ENCODE measurements around the gene LLGL1.

Gene LLGL1

DNA sequence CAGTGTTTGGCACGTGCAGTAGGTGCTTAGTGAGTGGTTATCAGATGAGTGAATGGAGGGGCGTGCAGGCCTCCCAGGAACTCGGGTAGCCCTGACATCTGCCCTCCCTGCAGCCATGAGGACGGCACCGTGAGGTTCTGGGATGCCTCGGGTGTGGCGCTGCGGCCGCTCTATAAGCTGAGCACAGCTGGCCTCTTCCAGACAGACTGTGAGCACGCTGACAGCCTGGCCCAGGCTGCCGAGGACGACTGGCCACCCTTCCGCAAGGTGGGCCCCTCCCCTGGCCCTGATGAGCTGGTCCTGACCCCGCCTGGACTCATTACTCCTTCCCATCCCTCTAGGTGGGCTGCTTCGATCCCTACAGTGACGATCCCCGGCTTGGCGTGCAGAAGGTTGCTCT lies 11.1 kb downstream of the LLGL1 start:
- TF ChIP-seq, protein P1, sequence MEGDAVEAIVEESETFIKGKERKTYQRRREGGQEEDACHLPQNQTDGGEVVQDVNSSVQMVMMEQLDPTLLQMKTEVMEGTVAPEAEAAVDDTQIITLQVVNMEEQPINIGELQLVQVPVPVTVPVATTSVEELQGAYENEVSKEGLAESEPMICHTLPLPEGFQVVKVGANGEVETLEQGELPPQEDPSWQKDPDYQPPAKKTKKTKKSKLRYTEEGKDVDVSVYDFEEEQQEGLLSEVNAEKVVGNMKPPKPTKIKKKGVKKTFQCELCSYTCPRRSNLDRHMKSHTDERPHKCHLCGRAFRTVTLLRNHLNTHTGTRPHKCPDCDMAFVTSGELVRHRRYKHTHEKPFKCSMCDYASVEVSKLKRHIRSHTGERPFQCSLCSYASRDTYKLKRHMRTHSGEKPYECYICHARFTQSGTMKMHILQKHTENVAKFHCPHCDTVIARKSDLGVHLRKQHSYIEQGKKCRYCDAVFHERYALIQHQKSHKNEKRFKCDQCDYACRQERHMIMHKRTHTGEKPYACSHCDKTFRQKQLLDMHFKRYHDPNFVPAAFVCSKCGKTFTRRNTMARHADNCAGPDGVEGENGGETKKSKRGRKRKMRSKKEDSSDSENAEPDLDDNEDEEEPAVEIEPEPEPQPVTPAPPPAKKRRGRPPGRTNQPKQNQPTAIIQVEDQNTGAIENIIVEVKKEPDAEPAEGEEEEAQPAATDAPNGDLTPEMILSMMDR (IDR thresholded peaks at IDR 0.05; ENCODE audit: borderline replicate concordance, insufficient read depth, low read depth, low read length): no peak
- no peak overlapping the region for H3K4me3 ChIP-seq (ENCODE audit: low read depth, low read length)

DNA sequence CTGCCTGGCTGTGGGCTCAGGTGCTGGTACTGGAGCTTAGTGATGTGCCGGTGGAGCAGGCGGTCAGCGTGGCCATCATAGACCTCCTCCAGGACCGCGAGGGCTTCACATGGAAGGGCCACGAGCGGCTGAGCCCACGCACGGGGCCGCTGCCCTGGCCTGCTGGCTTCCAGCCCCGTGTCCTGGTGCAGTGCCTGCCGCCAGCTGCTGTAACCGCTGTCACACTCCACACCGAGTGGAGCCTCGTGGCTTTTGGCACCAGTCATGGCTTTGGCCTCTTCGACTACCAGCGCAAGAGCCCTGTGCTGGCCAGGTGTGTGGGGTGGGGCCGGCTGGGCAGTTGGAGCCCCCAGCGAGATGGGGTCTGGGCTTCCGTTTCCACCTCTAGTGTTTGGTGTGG lies 12.0 kb downstream of the LLGL1 start:
- no peak overlapping the region for H3K4me3 ChIP-seq (ENCODE audit: low read depth, low read length)
- TF ChIP-seq, protein P1 (IDR thresholded peaks at IDR 0.05; ENCODE audit: borderline replicate concordance, insufficient read depth, low read depth, low read length): no peak

DNA sequence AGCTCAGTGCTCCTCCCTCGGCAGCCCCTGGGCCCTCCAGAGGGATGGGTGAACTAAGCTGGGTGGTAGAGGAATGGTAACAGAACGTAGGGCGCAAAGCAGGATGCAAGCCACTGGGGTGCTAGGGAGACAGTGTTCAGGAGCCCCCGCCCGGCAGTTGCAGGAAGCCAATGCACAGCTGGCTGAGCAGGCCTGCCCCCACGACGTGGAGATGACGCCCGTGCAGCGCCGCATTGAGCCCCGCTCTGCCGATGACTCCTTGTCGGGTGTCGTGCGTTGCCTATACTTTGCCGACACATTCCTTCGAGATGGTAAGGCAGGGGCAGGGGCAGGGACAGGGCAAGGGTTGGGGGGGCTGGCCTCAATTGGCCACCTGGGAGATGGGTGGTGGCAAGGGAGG lies 12.9 kb downstream of the LLGL1 start:
- TF ChIP-seq, protein P1 (IDR thresholded peaks at IDR 0.05; ENCODE audit: borderline replicate concordance, insufficient read depth, low read depth, low read length): no peak

DNA sequence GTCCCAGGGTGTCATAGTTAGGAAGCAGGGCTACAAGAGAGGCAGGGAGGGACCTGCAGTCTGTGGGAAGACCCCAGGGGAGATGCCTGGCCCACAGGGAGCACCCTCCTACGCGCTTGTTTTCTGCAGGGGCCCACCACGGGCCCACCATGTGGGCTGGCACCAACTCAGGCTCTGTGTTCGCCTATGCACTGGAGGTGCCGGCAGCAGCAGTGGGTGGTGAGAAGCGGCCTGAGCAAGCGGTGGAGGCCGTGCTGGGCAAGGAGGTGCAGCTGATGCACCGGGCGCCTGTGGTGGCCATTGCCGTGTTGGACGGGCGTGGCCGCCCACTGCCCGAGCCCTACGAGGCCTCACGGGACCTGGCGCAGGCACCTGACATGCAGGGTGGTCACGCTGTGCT lies 15.0 kb downstream of the LLGL1 start:
- TF ChIP-seq, protein P1 (IDR thresholded peaks at IDR 0.05; ENCODE audit: borderline replicate concordance, insufficient read depth, low read depth, low read length): no peak

More for the DNA sequence above, 12.9 kb downstream of the LLGL1 start:
- no peak overlapping the region for H3K4me3 ChIP-seq (ENCODE audit: low read depth, low read length)

DNA sequence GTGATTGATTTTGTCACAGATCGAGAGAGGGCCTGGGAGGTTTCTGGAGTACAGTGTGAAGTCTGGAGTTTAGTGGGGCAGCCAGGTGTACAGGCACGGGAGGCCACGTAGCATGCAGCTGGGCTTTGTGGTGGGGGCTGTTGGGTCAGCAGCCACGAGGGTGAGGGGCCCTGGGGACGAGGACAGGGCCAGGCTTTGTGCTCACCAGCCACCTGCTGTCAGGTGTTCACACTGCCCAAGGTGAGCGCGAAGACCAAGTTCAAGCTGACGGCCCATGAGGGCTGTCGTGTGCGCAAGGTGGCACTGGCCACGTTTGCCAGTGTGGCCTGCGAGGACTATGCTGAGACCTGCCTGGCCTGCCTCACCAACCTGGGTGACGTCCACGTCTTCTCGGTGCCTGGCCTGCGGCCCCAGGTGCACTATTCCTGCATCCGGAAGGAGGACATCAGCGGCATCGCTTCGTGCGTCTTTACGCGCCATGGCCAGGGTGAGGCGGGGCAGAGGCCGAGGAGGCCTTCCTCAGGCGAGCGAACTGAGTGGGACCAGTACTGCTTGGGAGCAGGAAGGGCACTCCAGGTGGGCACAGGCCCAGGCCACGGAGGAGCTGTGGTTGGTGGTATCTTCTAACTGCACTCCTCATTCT lies 15.9 kb downstream of the LLGL1 start:
- H3K4me3 ChIP-seq (ENCODE audit: low read depth, low read length): no peak overlapping the region
- TF ChIP-seq, protein P1 (IDR thresholded peaks at IDR 0.05; ENCODE audit: borderline replicate concordance, insufficient read depth, low read depth, low read length): no peak

More for the DNA sequence above, 15.0 kb downstream of the LLGL1 start:
- no peak overlapping the region for H3K4me3 ChIP-seq (ENCODE audit: low read depth, low read length)

DNA sequence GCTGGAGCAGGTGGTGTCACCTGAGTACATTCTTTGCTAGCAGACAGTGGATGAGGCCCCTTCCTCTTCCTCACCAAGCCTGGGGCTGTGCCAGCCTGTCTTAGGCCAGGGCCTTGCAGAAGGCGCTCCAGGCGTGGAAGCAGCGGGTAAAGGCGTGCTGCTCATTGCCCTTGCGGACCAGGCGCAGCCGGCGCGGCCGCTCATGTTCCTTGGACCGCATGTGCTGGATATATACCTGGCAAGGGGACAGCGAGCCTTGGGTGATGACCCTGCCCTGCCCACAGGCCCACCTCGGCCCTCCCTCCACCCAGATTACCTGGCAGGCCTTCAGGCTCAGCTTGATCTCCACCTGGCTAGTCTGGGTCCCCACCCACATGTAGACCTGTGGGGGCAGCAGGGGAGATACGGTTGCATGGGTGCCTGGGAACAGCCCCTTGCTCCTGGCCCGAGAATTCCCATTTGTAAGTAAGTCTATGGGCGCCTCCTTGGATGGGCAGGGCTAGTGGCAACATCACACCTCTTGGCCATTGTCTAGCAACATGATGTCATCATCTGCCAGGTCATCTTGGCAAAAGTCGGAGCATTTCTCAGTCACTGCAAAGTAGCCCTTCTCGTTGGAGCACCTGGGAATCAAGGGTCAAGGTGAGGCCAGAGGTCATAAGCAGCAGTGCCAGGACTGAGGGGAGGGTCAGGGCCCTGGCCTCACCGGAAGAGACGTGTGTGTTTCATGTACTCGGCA lies 19.8 kb downstream of the LLGL1 start:
- TF ChIP-seq, protein P1 (IDR thresholded peaks at IDR 0.05; ENCODE audit: borderline replicate concordance, insufficient read depth, low read depth, low read length): no peak
- no peak overlapping the region for H3K4me3 ChIP-seq (ENCODE audit: low read depth, low read length)

Measured in GM12875 (cell line).